Measurements from ENCODE around the gene CRYGB.

- no peak for TF ChIP-seq ZNF671 (CRISPR knock-in tag; IDR thresholded peaks at IDR 0.05)
- TF ChIP-seq CTCF (IDR thresholded peaks at IDR 0.05): no peak
- TF ChIP-seq ARID4B (CRISPR knock-in tag; IDR thresholded peaks at IDR 0.05; ENCODE audit: borderline replicate concordance): no peak
- TF ChIP-seq ZBTB43 (CRISPR knock-in tag; IDR thresholded peaks at IDR 0.05): no peak
- no peak for TF ChIP-seq E2F4 (CRISPR knock-in tag; IDR thresholded peaks at IDR 0.05; ENCODE audit: borderline replicate concordance, low read depth)
- no peak for TF ChIP-seq SOX15 (CRISPR knock-in tag; IDR thresholded peaks at IDR 0.05)
These were observed 7.2 kb upstream of the CRYGB start for GRCh38 chr2:208153156-208153555.
